OCI-LY3 (cell line): Measurements from ENCODE around the gene FUT4.

Experiments used
- EZH2phosphoT487 ChIP-seq: fragments of 200-600 bp; shearing (Covaris generic); IDR thresholded peaks from 2 replicates; pipeline ENCODE4 v1.6.1; 2018; ENCODE audit warnings: antibody characterized with exemption, mixed run types, low read depth
- TF ChIP-seq, protein P1 (sequence below): fragments of 200-600, 300-600 bp; sonication (generic); IDR thresholded peaks from 2 replicates; pipeline ENCODE4 v1.5.1; 2014; ENCODE audit warnings: antibody characterized with exemption, low read length, low read depth

GRCh38 chr11:94560834-94561233 is 17.1 kb downstream of the FUT4 start:
- TF ChIP-seq, protein P1, sequence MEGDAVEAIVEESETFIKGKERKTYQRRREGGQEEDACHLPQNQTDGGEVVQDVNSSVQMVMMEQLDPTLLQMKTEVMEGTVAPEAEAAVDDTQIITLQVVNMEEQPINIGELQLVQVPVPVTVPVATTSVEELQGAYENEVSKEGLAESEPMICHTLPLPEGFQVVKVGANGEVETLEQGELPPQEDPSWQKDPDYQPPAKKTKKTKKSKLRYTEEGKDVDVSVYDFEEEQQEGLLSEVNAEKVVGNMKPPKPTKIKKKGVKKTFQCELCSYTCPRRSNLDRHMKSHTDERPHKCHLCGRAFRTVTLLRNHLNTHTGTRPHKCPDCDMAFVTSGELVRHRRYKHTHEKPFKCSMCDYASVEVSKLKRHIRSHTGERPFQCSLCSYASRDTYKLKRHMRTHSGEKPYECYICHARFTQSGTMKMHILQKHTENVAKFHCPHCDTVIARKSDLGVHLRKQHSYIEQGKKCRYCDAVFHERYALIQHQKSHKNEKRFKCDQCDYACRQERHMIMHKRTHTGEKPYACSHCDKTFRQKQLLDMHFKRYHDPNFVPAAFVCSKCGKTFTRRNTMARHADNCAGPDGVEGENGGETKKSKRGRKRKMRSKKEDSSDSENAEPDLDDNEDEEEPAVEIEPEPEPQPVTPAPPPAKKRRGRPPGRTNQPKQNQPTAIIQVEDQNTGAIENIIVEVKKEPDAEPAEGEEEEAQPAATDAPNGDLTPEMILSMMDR = no peak
- no peak for TF ChIP-seq EZH2phosphoT487
